KG1 (cell line): Measurements from ENCODE around the gene GAREM1.
A peak's percentile ranks its signal among the peaks of the same experiment; 100 is the strongest.

Experiments
- DNase-seq: peaks from one replicate; lab custom pipeline; 2025; lab: John Stamatoyannopoulos, UW

GAREM1 gene

GRCh38 chr18:32424696-32425095 lies 46.0 kb downstream of the GAREM1 start:
- no peak for DNase-seq

DNA sequence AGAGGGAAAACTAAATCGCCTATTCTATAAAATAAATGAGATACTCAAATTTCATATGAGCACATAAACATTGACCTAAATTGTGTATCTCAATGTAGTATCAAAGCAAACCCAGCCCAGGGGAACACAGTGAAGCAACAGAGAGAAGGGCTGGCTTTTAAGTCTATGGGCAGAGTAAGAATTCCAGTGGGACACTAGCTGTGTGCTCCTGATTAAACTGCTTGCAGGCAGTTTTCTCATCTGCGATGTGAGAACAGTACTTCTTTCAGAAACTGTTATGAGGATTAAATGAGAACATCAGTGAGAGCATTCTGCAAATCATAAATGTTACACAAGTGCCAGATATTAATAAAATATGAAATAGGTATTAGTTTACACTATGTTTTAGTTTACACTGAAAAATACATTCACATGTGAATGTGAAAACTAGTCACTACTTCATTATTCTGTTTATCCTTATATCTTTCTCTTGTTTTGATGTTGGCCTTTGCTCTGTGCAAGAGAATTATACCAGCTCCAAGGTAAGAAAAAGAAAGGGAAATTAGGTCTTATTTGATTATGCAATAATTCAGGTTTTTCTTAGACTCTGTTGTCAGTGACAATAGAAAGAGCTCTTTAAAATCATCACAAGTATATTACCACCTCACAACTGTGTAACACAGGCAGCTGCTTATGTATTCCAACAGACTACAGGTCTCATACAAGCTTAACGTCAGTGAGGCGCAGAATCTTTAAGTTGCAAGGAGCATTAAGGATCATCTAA lies 47.5 kb downstream of the GAREM1 start:
- no peak for DNase-seq

DNA sequence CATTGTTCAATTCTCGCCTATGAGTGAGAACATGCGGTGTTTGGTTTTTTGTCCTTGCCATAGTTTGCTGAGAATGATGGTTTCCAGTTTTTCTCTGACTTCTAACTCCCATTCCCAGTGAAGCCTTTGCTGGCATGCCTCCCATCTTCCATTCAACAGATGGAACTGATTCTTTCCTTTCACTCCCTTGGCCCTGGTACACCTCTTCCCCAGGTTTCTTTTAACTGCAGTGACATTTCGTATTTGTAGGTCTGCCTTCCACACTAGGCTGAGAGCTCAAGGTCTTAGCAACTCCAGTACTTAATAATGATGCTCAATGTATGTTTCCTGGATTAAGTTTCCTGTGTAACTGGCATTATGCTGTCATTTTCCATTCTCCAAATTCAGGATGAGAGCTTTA lies 48.5 kb downstream of the GAREM1 start:
- no peak for DNase-seq

DNA sequence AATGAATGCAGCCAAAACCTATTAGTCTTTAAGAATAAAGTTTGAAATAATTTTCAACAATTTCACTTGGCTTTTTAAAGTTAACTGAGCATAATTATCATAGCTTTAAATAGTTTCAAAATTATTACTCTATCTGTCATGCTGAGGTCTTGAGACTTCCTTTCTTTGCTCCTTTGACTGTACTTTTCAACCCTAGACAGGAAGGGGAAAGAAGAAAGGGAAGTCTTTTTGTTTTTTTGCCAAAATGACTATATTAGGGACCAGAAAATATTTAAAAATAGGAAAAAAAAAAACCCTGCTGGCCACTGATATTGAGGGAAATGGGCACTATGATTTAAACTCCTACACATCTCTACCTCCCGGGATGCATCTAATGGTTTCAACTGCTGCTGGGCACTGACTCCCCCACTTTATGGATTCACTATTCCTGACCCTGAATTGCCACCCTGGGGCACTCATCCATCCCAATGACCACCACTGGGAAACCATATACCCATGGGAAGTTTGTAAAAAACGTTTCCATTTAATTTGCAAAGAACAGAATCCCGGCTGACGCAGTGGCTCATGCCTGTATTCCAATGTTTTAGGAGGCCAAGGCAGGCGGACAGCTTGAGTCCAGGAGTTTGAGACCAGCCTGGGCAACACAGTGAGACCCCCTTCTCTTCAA lies 50.5 kb downstream of the GAREM1 start:
- peak; percentile 25 for DNase-seq

- no peak for DNase-seq
Measured at GRCh38 chr18:32418148-32418547, 52.5 kb downstream of the GAREM1 start.

- no peak for DNase-seq
Measured at GRCh38 chr18:32405588-32405987, 65.1 kb downstream of the GAREM1 start.

GRCh38 chr18:32401621-32402020 lies 69.1 kb downstream of the GAREM1 start:
- DNase-seq, result no peak

GRCh38 chr18:32393407-32393806 lies 77.3 kb downstream of the GAREM1 start:
- no peak for DNase-seq

GRCh38 chr18:32391126-32391525 lies 79.6 kb downstream of the GAREM1 start:
- DNase-seq, result no peak

GRCh38 chr18:32389858-32390257 lies 80.8 kb downstream of the GAREM1 start:
- DNase-seq, result no peak

GRCh38 chr18:32389191-32389590 lies 81.5 kb downstream of the GAREM1 start:
- no peak for DNase-seq

GRCh38 chr18:32386471-32386870 lies 84.2 kb downstream of the GAREM1 start:
- no peak for DNase-seq

DNA sequence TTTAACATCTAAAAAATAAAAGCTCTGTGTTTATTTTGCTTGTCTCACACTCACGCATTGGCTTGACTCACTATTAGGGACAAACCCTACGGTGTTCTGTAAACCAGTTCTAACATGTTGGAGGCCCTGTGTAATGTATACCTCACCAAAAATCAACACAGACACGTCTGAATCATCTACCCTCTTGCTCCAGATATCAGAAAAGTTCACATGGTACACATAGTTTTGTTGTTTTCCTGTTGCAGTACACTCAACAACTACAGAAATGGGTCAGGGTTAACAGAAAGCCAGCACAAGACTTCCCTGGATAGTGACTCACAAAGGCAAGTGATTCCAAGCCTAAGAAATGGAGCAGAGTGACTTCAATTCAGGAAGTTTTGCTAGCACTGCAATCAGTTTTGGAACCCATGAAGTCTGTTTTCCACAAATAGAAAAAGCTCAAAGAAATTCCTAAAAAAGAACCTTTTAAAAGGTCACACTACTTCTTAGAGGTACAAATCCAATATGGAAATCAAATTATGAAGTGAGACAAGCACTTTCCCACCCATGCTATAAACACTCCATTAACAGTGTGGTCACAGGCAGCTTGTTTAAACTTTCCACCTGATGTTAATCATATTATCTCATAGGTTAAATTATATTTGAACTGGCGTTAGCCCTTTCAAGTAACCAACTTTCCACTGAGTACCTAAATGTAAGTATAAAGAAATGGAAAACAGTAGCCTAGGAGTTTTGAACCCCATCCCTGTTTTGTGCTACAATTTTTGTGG lies 87.4 kb downstream of the GAREM1 start:
- no peak for DNase-seq

DNA sequence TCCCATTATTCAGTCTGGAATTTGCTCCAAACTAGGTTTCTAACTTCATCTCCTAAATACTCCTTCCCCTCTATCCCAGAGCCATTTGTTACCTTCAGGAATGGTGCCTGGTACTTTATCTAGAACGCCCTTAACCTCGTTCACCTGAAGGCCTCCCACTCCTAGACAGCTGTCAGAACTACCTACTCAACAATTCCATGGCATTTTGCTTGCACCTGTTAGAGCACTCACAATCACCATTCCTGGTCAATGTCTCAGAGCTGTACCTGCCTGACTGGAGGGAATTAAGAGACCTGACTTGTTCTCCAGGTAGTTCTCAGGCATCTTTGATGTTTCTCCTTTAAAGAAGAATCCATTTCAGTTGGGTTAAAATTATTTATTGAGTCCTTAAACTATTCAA lies 88.9 kb downstream of the GAREM1 start:
- DNase-seq, result no peak

DNA sequence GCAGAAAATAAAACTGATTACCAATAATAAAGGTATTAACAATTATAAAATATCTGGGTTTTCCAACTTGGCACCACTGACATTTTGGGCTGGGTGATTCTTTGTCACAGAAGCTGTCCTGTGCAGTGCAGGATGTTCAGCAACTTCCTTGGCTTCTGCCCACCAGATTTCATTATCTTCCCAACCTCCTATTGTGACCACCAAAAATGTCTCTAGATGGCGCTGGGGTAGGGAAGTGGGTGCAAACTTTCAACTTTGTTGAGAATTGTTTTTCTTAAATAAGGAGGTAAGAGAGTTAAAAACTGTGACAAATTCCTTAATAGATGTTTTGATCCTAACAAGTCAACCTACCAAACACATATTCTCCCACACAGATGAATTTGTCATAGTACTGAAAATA lies 90.1 kb downstream of the GAREM1 start:
- no peak for DNase-seq

GRCh38 chr18:32379891-32380290 lies 90.8 kb downstream of the GAREM1 start:
- DNase-seq, result no peak

DNA sequence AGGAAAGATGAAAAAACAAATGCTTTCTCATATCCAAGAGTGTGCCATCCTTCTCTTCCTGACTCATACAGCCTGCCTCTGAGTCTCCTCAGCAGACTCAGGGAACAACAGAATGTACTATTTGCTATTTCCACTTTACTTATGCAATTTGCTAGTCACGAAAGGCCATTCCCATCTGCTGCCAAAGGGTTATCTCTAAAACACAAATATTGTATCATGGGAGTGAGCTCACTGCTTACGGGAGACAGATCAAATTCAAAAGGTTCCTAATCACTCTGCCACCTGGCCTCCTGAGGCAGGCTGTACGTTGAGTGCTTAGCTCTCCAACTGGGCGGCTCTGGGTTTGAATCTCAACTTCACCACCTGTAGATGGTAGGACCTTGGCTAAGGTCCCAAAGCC lies 92.0 kb downstream of the GAREM1 start:
- DNase-seq, result no peak

GRCh38 chr18:32373995-32374394 lies 96.7 kb downstream of the GAREM1 start:
- DNase-seq, result no peak

- DNase-seq, result no peak
Measured at GRCh38 chr18:32373505-32373904, 97.2 kb downstream of the GAREM1 start.

DNA sequence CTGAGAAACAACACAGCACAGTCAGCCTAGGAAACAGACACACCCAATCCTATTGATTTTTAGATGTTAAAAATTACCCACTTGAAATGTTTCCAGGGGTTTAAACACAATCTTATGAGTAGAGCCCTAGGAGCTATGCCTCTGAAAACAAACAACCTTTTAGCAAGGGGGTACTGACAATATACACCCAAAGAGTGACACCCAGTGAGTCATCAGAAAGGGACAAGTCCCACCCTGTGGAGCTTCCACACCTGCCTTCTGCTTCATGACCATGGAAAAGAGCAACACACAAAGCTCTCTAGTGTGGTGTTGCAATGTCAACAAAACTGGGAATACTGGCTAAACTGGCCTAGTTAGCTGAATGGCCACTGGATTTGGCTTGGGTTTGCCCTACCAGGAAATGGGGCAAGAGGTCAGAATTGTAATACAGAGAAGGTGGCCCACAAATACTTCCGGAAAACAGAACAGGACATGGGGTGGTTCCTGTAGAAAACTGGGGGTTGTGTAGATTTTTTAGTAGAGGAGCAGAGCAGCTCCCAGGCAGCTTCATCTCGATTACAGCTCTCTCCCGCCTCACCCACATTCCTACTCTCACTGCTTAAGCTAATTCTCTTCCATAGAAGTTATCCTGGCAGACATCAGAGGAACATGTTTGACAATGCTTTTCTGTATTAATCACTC lies 98.2 kb downstream of the GAREM1 start:
- DNase-seq, result no peak

- no peak for DNase-seq
Measured at GRCh38 chr18:32372047-32372380, 98.7 kb downstream of the GAREM1 start.

- no peak for DNase-seq
Measured at GRCh38 chr18:32371384-32371783, 99.3 kb downstream of the GAREM1 start.

DNA sequence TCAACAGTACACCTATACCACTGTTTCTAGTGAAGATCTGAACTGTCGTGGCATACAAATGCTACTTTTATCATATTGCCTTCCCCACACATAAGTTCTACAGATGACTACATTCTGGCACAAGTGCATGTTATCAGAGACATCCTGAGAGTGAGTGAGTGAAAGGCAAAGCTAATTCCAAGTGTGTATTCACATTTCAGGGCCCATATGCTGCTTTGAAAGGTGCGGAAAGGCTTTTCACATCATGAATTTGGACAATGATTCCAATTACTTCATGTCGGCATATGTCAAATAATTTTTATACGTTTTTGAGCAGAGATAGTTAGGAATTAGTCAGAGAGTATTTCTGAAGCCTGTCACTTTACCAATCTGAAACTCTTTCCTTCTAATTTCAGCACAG lies 101.7 kb downstream of the GAREM1 start:
- no peak for DNase-seq
